Hindlimb muscle (tissue), 1 donor: ENCODE measurements around the gene CAPN13. TPM values are rescaled to one million over a fixed set of nuclear protein-coding genes. Genes with fewer than 3 reads are reported as not detected.
"Not testable (repeated sequence)": the region's sequence is repeated elsewhere in the genome, so short reads cannot be mapped to it uniquely, and the experiment has no call there.

Source experiments
- DNase-seq: peaks from one replicate; pipeline ENCODE4 v3.0.0-alpha.2; 2013
- polyA plus RNA-seq: library from polyadenylated mRNA; unstranded; fragments of 120-200 nt; gene quantifications from one replicate; pipeline ENCODE4 v1.2.1, GENCODE V29; 2013; ENCODE audit not compliant: insufficient read length

CAPN13 gene
- polyA plus RNA-seq, 1 donor, result 0.31 TPM

- DNase-seq, result not testable (repeated sequence)
These were observed 109.8 kb downstream of the CAPN13 start for GRCh38 chr2:30697242-30698103.

GRCh38 chr2:30695749-30696148, 111.5 kb downstream of the CAPN13 start:
- DNase-seq, result no peak

- no peak for DNase-seq
These were observed 112.8 kb downstream of the CAPN13 start for GRCh38 chr2:30694286-30695055.

GRCh38 chr2:30693821-30694281, 113.4 kb downstream of the CAPN13 start:
- DNase-seq, result no peak

- DNase-seq, result no peak
These were observed 114.4 kb downstream of the CAPN13 start for GRCh38 chr2:30692829-30693275.

GRCh38 chr2:30691948-30692828, 115.1 kb downstream of the CAPN13 start:
- DNase-seq, result no peak

GRCh38 chr2:30691091-30691947, 115.9 kb downstream of the CAPN13 start:
- no peak for DNase-seq

GRCh38 chr2:30690126-30690561, 117.1 kb downstream of the CAPN13 start:
- DNase-seq, result no peak

- no peak for DNase-seq
These were observed 117.6 kb downstream of the CAPN13 start for GRCh38 chr2:30689496-30690125.

GRCh38 chr2:30688956-30689401, 118.3 kb downstream of the CAPN13 start:
- DNase-seq, result no peak

GRCh38 chr2:30686669-30687068, 120.6 kb downstream of the CAPN13 start:
- no peak for DNase-seq

- no peak for DNase-seq
These were observed 121.2 kb downstream of the CAPN13 start for GRCh38 chr2:30686000-30686399.

- no peak for DNase-seq
These were observed 122.2 kb downstream of the CAPN13 start for GRCh38 chr2:30684996-30685395.

- DNase-seq, result no peak
These were observed 122.7 kb downstream of the CAPN13 start for GRCh38 chr2:30684516-30684915.

- no peak for DNase-seq
These were observed 123.2 kb downstream of the CAPN13 start for GRCh38 chr2:30684026-30684425.

- DNase-seq, result no peak
These were observed 123.8 kb downstream of the CAPN13 start for GRCh38 chr2:30683236-30683956.

- DNase-seq, result no peak
These were observed 126.2 kb downstream of the CAPN13 start for GRCh38 chr2:30681022-30681421.

GRCh38 chr2:30680121-30680520, 127.1 kb downstream of the CAPN13 start:
- no peak for DNase-seq

GRCh38 chr2:30679426-30680088, 127.7 kb downstream of the CAPN13 start:
- DNase-seq, result peak; percentile 40
